Activated CD8-positive, alpha-beta T cell treated with anti-CD3 and anti-CD28 coated beads for 36 hours (primary cell): ENCODE data around the gene FABP6. TPM values are rescaled to one million over a fixed set of nuclear protein-coding genes. Genes with fewer than 3 reads are reported as not detected.
"Not testable (repeated sequence)": the region's sequence is repeated elsewhere in the genome, so short reads cannot be mapped to it uniquely, and the experiment has no call there.

Experiments used
- ATAC-seq: fragments of 200-7000 bp; cut with Tn5 transposase; one replicate; pipeline ENCODE4 v1.10.0; 2021; ENCODE audit warnings: mild to moderate bottlenecking, moderate library complexity
- CTCF ChIA-PET: fragments of 350-600 bp; sonication (Branson Sonifier 250); formaldehyde crosslinking; loops from one replicate; lab custom pipeline; 2021; ENCODE audit warnings: antibody characterized with exemption; lab: Charles Lee
- POLR2A ChIA-PET: fragments of 350-600 bp; sonication (Branson Sonifier 250); formaldehyde crosslinking; loops from one replicate; lab custom pipeline; 2021; ENCODE audit warnings: antibody characterized with exemption; lab: Charles Lee
- DNase-seq: peaks from one replicate; pipeline ENCODE4 v3.0.0-alpha.2; 2020
- H3K27ac Mint-ChIP-seq: one replicate; pipeline ENCODE4 v1.8.0; 2021; ENCODE audit warnings: mild to moderate bottlenecking, mixed read lengths
- H3K27me3 Mint-ChIP-seq: one replicate; pipeline ENCODE4 v1.8.0; 2021; ENCODE audit warnings: mixed read lengths
- H3K36me3 Mint-ChIP-seq: one replicate; pipeline ENCODE4 v1.8.0; 2021; ENCODE audit warnings: low read depth, mixed read lengths
- H3K4me1 Mint-ChIP-seq: one replicate; pipeline ENCODE4 v1.8.0; 2021; ENCODE audit warnings: low read depth, mixed read lengths
- H3K4me3 Mint-ChIP-seq: one replicate; pipeline ENCODE4 v1.8.0; 2021; ENCODE audit warnings: mild to moderate bottlenecking, moderate library complexity, mixed read lengths
- H3K9me3 Mint-ChIP-seq: one replicate; pipeline ENCODE4 v1.8.0; 2021; ENCODE audit warnings: mixed read lengths
- CTCF ChIP-seq: fragments of 200-600 bp; IDR thresholded peaks from one replicate; pipeline ENCODE4 v1.8.0; 2022; ENCODE audit warnings: antibody characterized with exemption, mild to moderate bottlenecking
- intact Hi-C: fragments of 100-400 bp; cut with micrococcal nuclease; formaldehyde crosslinking; loops from one replicate; pipeline ENCODE4 v1.10.0; 2022
- total RNA-seq, 2 experiments: library from RNA; stranded (reverse); gene quantifications; one replicate each; pipeline ENCODE4 v1.2.3, GENCODE V29; 2021

The FABP6 gene
- total RNA-seq, 2 experiments from 2014 or later: not detected

GRCh38 chr5:160186480-160186879 lies 42.8 kb upstream of the FABP6 start:
- no peak overlapping the region for H3K4me3 Mint-ChIP-seq
- H3K27me3 Mint-ChIP-seq: peaks cover 20% of the 10 kb centered on the region
- H3K36me3 Mint-ChIP-seq: no peaks in the 10 kb centered on the region
- H3K27ac Mint-ChIP-seq: no peak overlapping the region
- CTCF ChIA-PET: no interaction called here
- intact Hi-C loops: no loop called here
- ATAC-seq: no peak
- no peaks in the 10 kb centered on the region for H3K4me1 Mint-ChIP-seq
- no peak for DNase-seq
- no peak for TF ChIP-seq CTCF
- POLR2A ChIA-PET: interaction anchor here (0.9 kb wide), 1 partner anchor 119 kb away, joined by 3 read pairs; no protein-coding TSS in a partner anchor
- peaks cover 8% of the 10 kb centered on the region for H3K9me3 Mint-ChIP-seq

- H3K27me3 Mint-ChIP-seq: peaks cover 20% of the 10 kb centered on the region
- no peaks in the 10 kb centered on the region for H3K36me3 Mint-ChIP-seq
- no peaks in the 10 kb centered on the region for H3K4me1 Mint-ChIP-seq
- H3K27ac Mint-ChIP-seq: no peak overlapping the region
- H3K4me3 Mint-ChIP-seq: no peak overlapping the region
- POLR2A ChIA-PET: interaction anchor here (0.9 kb wide), 1 partner anchor 119 kb away, joined by 3 read pairs; no protein-coding TSS in a partner anchor
- ATAC-seq (no peak), DNase-seq (no peak)
- no peak for TF ChIP-seq CTCF
- CTCF ChIA-PET: interaction anchor here (0.8 to 1.8 kb wide), 2 partner anchors 158 to 159 kb away, joined by 3 to 4 read pairs; no protein-coding TSS in a partner anchor
- peaks cover 8% of the 10 kb centered on the region for H3K9me3 Mint-ChIP-seq
- intact Hi-C loops: no loop called here
Observed at GRCh38 chr5:160187091-160187490, 42.2 kb upstream of the FABP6 start.

- TF ChIP-seq CTCF: no peak
- Mint-ChIP-seq H3K4me1 (peaks cover 2% of the 10 kb centered on the region), H3K27me3 (peaks cover 20% of the 10 kb centered on the region), H3K36me3 (no peaks in the 10 kb centered on the region), H3K27ac (no peak overlapping the region), H3K4me3 (no peak overlapping the region), H3K9me3 (peaks cover 8% of the 10 kb centered on the region)
- ChIA-PET CTCF (interaction anchor here (1.8 kb wide), 1 partner anchor 157 kb away, joined by 4 read pairs; no protein-coding TSS in a partner anchor), POLR2A (interaction anchor here (1.2 kb wide), 1 partner anchor 188 kb away, joined by 4 read pairs; no protein-coding TSS in a partner anchor)
- ATAC-seq (peak; percentile 30), DNase-seq (no peak)
- intact Hi-C loops: no loop called here
Observed at GRCh38 chr5:160188141-160189015, 40.9 kb upstream of the FABP6 start.

GRCh38 chr5:160192424-160192823 lies 36.9 kb upstream of the FABP6 start:
- Mint-ChIP-seq H3K4me1 (peaks cover 2% of the 10 kb centered on the region), H3K27me3 (peaks cover 6% of the 10 kb centered on the region), H3K9me3 (no peaks in the 10 kb centered on the region), H3K36me3 (no peaks in the 10 kb centered on the region), H3K4me3 (no peak overlapping the region), H3K27ac (no peak overlapping the region)
- ChIA-PET CTCF (no interaction called here), POLR2A (no interaction called here)
- no peak for TF ChIP-seq CTCF
- intact Hi-C loops: no loop called here
- ATAC-seq (no peak), DNase-seq (no peak)

GRCh38 chr5:160193076-160193475 lies 36.2 kb upstream of the FABP6 start:
- H3K4me1 Mint-ChIP-seq, POLR2A ChIA-PET, intact Hi-C loops, H3K9me3 Mint-ChIP-seq, CTCF ChIA-PET, H3K27ac Mint-ChIP-seq, H3K4me3 Mint-ChIP-seq, ATAC-seq, H3K36me3 Mint-ChIP-seq, DNase-seq, H3K27me3 Mint-ChIP-seq: not testable (repeated sequence)

- H3K36me3 Mint-ChIP-seq, ATAC-seq, DNase-seq, H3K4me1 Mint-ChIP-seq, H3K4me3 Mint-ChIP-seq, intact Hi-C loops, H3K27me3 Mint-ChIP-seq, H3K27ac Mint-ChIP-seq, H3K9me3 Mint-ChIP-seq, CTCF ChIA-PET: not testable (repeated sequence)
- POLR2A ChIA-PET: interaction anchor here (0.6 kb wide), 1 partner anchor 178 kb away, joined by 3 read pairs; no protein-coding TSS in a partner anchor
Observed at GRCh38 chr5:160193790-160194189, 35.5 kb upstream of the FABP6 start.
